GM12874 (cell line): ENCODE data around the gene TAS1R2.

Experiments used
- CTCF ChIP-seq: IDR thresholded peaks from 2 replicates; pipeline ENCODE4 v1.5.1; 2011; ENCODE audit warnings: low read depth, mild to moderate bottlenecking, control low read depth, low read length, moderate library complexity; ENCODE audit not compliant: insufficient read depth

TAS1R2 gene

DNA sequence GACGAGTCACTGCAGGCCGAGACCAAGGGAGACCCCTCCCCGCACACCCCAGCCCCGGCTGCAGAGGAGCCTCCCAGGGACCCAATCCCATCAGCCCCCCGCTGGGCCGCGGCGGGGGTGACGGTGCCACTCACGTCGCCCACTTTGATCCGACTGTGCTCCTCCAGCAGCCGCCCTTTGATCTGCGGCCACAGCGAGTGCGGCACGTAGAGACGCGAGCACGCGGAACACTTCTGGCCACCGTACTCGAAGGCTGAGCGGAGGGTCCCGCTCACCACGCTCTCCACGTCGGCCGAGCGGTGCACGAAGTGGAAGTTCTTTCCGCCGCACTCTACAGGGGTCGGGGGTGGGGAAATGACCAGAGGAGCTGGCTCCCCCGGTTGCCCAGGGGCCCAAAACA, 17.8 kb upstream of the TAS1R2 start:
- no peak for TF ChIP-seq CTCF

DNA sequence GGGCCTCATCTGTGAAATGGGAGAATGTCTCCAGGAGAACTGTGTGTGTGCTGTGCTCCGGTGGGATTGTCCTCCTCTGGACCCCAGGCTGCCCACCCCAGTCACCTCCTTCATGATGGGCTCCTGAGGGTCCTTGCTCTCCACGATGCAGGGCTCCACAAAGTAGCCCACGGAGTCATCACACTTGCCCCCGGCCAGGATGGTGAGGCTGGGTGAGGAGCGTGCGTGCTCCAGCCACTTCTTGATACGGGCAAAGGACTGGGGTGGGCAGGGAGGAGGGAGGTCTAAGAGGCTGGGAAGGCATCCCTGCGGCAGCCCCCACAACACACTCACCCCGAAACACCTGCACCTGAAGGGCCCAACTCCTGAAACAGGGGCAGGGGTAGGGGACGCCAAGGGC, 16.8 kb upstream of the TAS1R2 start:
- no peak for TF ChIP-seq CTCF

DNA sequence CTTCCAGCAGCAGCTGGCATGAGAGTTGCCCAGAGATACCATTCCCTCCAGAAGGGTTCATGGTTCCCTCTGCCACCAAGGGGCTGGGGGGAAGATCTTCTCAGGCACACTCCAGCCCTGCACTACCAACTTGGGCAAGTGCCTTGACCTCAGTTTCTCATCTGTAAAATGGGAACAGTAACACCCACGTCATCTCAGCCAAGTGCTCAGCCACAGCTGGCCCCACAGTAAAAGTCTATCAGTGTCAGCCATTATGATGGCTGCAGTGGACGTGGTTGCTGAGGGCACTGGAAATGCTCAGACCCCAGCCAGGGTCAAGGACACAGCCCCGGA, 16.3 kb upstream of the TAS1R2 start:
- TF ChIP-seq CTCF = no peak

GRCh38 chr1:18875107-18875795, 15.8 kb upstream of the TAS1R2 start:
- TF ChIP-seq CTCF = peak; percentile 85

DNA sequence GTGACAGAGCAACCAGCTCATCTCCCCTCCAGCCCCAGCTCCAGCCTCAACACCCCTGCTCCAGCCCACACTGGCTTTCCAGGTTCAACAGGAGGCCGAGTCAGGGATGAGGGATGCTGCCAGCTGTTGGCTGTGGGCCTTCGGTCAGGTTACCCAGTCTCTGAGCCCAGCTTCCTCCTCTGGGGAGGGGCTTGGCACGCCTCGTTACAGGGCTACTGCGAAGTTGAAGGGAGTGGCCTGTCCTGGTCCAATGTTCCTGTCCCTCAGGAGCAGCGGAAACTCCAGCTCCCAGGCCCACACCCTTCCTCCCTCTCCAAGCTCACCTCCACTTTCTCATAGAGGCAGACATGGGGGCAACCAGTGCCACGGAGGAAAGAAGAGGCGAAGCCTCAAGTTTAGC, 15.1 kb upstream of the TAS1R2 start:
- no peak for TF ChIP-seq CTCF

- TF ChIP-seq CTCF = no peak
Measured at GRCh38 chr1:18874036-18874435, 14.6 kb upstream of the TAS1R2 start.

DNA sequence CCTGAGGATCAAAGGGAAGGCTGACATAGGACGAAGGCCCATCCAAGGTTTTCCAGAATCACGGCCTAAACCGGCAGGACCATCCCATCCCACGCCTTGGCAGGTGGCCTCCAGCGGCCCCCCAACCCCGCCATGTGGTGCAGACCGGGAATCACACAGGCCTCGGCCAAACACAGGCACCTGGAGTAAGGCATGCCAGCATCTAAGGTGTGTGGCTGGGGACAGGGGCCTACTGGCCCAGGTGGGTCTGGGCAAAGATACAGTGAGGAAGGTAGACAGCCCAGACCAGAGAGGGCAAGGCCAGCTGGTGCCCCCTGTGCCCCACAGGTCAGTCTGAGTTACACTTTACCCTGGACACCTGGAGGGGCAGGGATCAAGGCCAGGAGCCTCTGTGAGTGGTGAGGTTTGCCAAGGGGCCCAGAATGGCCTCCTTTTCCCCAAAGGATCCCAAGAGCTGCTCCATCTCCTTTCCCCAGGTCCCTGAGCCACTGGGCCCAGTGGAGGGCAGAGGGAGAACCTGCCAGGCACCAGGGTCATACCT, 12.7 kb upstream of the TAS1R2 start:
- TF ChIP-seq CTCF = no peak
